K562 (cell line): ENCODE results near the gene TP73. TPM values are rescaled to one million over a fixed set of nuclear protein-coding genes. Genes with fewer than 3 reads are reported as not detected.
A peak's percentile ranks its signal among the peaks of the same experiment; 100 is the strongest.

ENCODE experiments used
- AFF1 ChIP-seq, 2 experiments: fragments of 450-650 bp; IDR thresholded peaks; 2 replicates each; pipeline ENCODE4 v1.6.1; 2018; ENCODE audit warnings: mild to moderate bottlenecking in 2 of 2, low read depth in 1 of 2; ENCODE audit not compliant: partially characterized antibody in 2 of 2
- ATF1 ChIP-seq, 2 experiments: fragments of 450-650 bp in 1 of 2; IDR thresholded peaks; 2 replicates each; pipeline ENCODE4 v1.6.1; 2016; ENCODE audit warnings: missing compliant biosample characterization in 1 of 2, missing genetic modification characterization in 1 of 2
- ATF4 ChIP-seq: fragments of 450-650 bp; formaldehyde crosslinking; IDR thresholded peaks from 2 replicates; pipeline ENCODE4 v1.4.0; 2022; ENCODE audit warnings: mild to moderate bottlenecking, moderate library complexity
- DIDO1 ChIP-seq: fragments of 450-650 bp; IDR thresholded peaks from 2 replicates; pipeline ENCODE4 v1.6.1; 2016; ENCODE audit warnings: low read depth, missing biosample characterization, missing genetic modification characterization
- EGR1 ChIP-seq: fragments of 450-650 bp; conservative IDR thresholded peaks from 2 replicates; pipeline ENCODE4 v1.6.1; 2017; ENCODE audit warnings: mild to moderate bottlenecking
- EP400 ChIP-seq: fragments of 450-650 bp; IDR thresholded peaks from 2 replicates; pipeline ENCODE4 v1.6.1; 2017; ENCODE audit warnings: antibody characterized with exemption, mild to moderate bottlenecking, moderate library complexity
- ETV5 ChIP-seq: sonication (generic); formaldehyde crosslinking; IDR thresholded peaks from 2 replicates; pipeline ENCODE4 v1.4.0; 2020; ENCODE audit warnings: low read depth, mild to moderate bottlenecking, missing genetic modification reagents
- FOXA3 ChIP-seq, 2 experiments: fragments of 450-650 bp in 1 of 2; sonication (generic) in 1 of 2; formaldehyde crosslinking; IDR thresholded peaks in 1 of 2; conservative IDR thresholded peaks in 1 of 2; 2 replicates each; pipeline versions ENCODE4 v1.4.0 to v1.8.0; 2020 to 2022; ENCODE audit warnings: mild to moderate bottlenecking in 2 of 2, missing genetic modification reagents in 1 of 2
- IRF2 ChIP-seq: sonication (generic); formaldehyde crosslinking; IDR thresholded peaks from 2 replicates; pipeline ENCODE4 v1.8.1; 2022; ENCODE audit warnings: mild to moderate bottlenecking, missing genetic modification reagents
- MXD1 ChIP-seq: fragments of 250-450 bp; sonication (Bioruptor Pico); IDR thresholded peaks from 2 replicates; pipeline ENCODE4 v1.8.0; 2021; ENCODE audit warnings: borderline replicate concordance, mild to moderate bottlenecking, moderate library complexity; ENCODE audit not compliant: poor library complexity, severe bottlenecking
- POLR2G ChIP-seq: fragments of 200-400 bp; formaldehyde crosslinking; IDR thresholded peaks from 2 replicates; pipeline ENCODE4 v1.6.1; 2017; ENCODE audit warnings: low read depth, mild to moderate bottlenecking, antibody characterized with exemption, low read length, moderate library complexity
- PURB ChIP-seq: sonication (generic); formaldehyde crosslinking; IDR thresholded peaks from 2 replicates; pipeline ENCODE4 v1.9.0; 2021; ENCODE audit warnings: low read depth, mild to moderate bottlenecking, missing genetic modification reagents
- RBFOX2 ChIP-seq: fragments of 200-400 bp; formaldehyde crosslinking; IDR thresholded peaks from 2 replicates; pipeline ENCODE4 v1.6.1; 2017; ENCODE audit warnings: low read depth, mild to moderate bottlenecking, low read length, moderate library complexity
- RBM14 ChIP-seq: fragments of 200-400 bp; formaldehyde crosslinking; IDR thresholded peaks from 2 replicates; pipeline ENCODE4 v1.6.1; 2018; ENCODE audit warnings: low read depth, mild to moderate bottlenecking, low read length, moderate library complexity, borderline replicate concordance; ENCODE audit not compliant: insufficient read depth
- RBM39 ChIP-seq: fragments of 200-400 bp; formaldehyde crosslinking; optimal IDR thresholded peaks from 2 replicates; pipeline ENCODE3; 2018; ENCODE audit warnings: low read depth, low read length
- SAFB ChIP-seq: fragments of 200-400 bp; formaldehyde crosslinking; IDR thresholded peaks from 2 replicates; pipeline ENCODE4 v1.6.1; 2017; ENCODE audit warnings: low read depth, low read length, borderline replicate concordance
- UBTF ChIP-seq, 2 experiments: IDR thresholded peaks; 2 replicates each; pipeline ENCODE4 v1.6.1; 2012; ENCODE audit warnings: improper control_type of control experiment in 2 of 2, low read depth in 2 of 2, low read length in 2 of 2, borderline replicate concordance in 1 of 2
- ZNF586 ChIP-seq: fragments of 450-650 bp; formaldehyde crosslinking; conservative IDR thresholded peaks from 2 replicates; pipeline ENCODE4 v1.4.0; 2020; ENCODE audit warnings: mild to moderate bottlenecking, moderate library complexity
- ZZZ3 ChIP-seq: fragments of 450-650 bp; IDR thresholded peaks from 2 replicates; pipeline ENCODE4 v1.6.1; 2016; ENCODE audit warnings: antibody characterized with exemption, mild to moderate bottlenecking, moderate library complexity
- polyA plus RNA-seq, 8 experiments: library from polyadenylated mRNA; depleted of rRNA in 4 of 8; stranded (reverse) in 5 of 8; unstranded in 3 of 8; fragments of >200 nt; fragmentation: Nextera tagmentation in 2 of 8; fragmentation: Illumina TruSeq in 1 of 8; extraction: Ambion mirVana in 2 of 8; extraction: Trizol in 1 of 8; gene quantifications; 2 replicates each; pipeline versions ENCODE4 v1.2.1 to v1.2.3, GENCODE V29; 2011 to 2014; ENCODE audit warnings: inconsistent platforms in 1 of 8, missing spikeins in 1 of 8
- total RNA-seq, 7 experiments: library from RNA; depleted of rRNA in 6 of 7; stranded (reverse); fragments of >200 nt in 6 of 7; fragmentation: Illumina TruSeq in 2 of 7; extraction: Trizol in 2 of 7; gene quantifications; 2 replicates each; pipeline versions ENCODE4 v1.2.1 to v1.2.3, GENCODE V29; 2011 to 2021; ENCODE audit warnings: low replicate concordance in 1 of 7

The TP73 gene
- total and polyA plus RNA-seq, 9 of the 15 experiments (the other 6 are each of a cell fraction or from before 2014, with no cell fraction given), result 0.07 to 1.6 (median 0.40) TPM; not detected in 2

- TF ChIP-seq AFF1 (IDR thresholded peaks at IDR 0.05; ENCODE audit: low read depth in 1 of 2, partially characterized antibody in 2 of 2), result no peak
- no peak for TF ChIP-seq ATF1 (CRISPR knock-in tag; IDR thresholded peaks at IDR 0.05)
- TF ChIP-seq ATF1 (tag; IDR thresholded peaks at IDR 0.05), result peak; percentile 23; the same call in 1 of the 2 replicates
- peak; percentile 81 for TF ChIP-seq POLR2G
- TF ChIP-seq RBFOX2, result peak; percentile 72
- no peak for TF ChIP-seq ZZZ3
- TF ChIP-seq EP400, result no peak; the same call in 1 of the 2 replicates
- peak; percentile 44; the same call in 1 of the 2 replicates for TF ChIP-seq ETV5
- no peak for TF ChIP-seq PURB (CRISPR knock-in tag)
- 0 out of 2 replicates have a peak, but pooled peaks have one; percentile 41 for TF ChIP-seq SAFB
- TF ChIP-seq RBM14, result 0 out of 2 replicates have a peak, but pooled peaks have one; percentile 76
- peak; percentile 77 for TF ChIP-seq MXD1
- TF ChIP-seq IRF2 (CRISPR knock-in tag), result no peak
- TF ChIP-seq UBTF (IDR thresholded peaks at IDR 0.05; ENCODE audit: borderline replicate concordance in 1 of 2, low read depth in 2 of 2, low read length in 2 of 2), result 0 out of 4 replicates have a peak, but pooled peaks have one; percentile 53 to 75
- no peak for TF ChIP-seq ZNF586 (CRISPR knock-in tag)
- TF ChIP-seq DIDO1 (tag), result no peak
- TF ChIP-seq ATF4 (CRISPR knock-in tag), result no peak
- no peak for TF ChIP-seq FOXA3 (CRISPR knock-in tag; conservative IDR thresholded peaks at IDR 0.05 in 1 of 2, IDR thresholded peaks at IDR 0.05 in 1 of 2)
- no peak for TF ChIP-seq RBM39
- TF ChIP-seq EGR1, result peak; percentile 50; the same call in 1 of the 2 replicates
These were observed 119.9 kb downstream of the TP73 start (continued) for GRCh38 chr1:3772027-3772714.
